ENCODE results near the gene SH3BGRL2.

SH3BGRL2 gene

GRCh38 chr6:79630883-79631692 is at the start of gene SH3BGRL2:
Gene SH3BGRL2, plus strand, starts transcription at chr6:79631329. Its CDS starts 133 bp downstream, at chr6:79631462.
- DNase-seq: peak; percentile 53

- no peak for DNase-seq
These were observed 46.8 kb upstream of the SH3BGRL2 start for GRCh38 chr6:79584332-79584731.

- no peak for DNase-seq
These were observed 44.6 kb upstream of the SH3BGRL2 start for GRCh38 chr6:79586548-79586947.

- DNase-seq: no peak
These were observed 41.4 kb upstream of the SH3BGRL2 start for GRCh38 chr6:79589701-79590100.

GRCh38 chr6:79597155-79597554 is 34.0 kb upstream of the SH3BGRL2 start:
- DNase-seq: no peak

- no peak for DNase-seq
These were observed 33.1 kb upstream of the SH3BGRL2 start for GRCh38 chr6:79598012-79598411.

- no peak for DNase-seq
These were observed 31.3 kb upstream of the SH3BGRL2 start for GRCh38 chr6:79599725-79600259.

GRCh38 chr6:79600313-79600712 is 30.8 kb upstream of the SH3BGRL2 start:
- no peak for DNase-seq

GRCh38 chr6:79600812-79601609 is 30.1 kb upstream of the SH3BGRL2 start:
- no peak for DNase-seq

- DNase-seq: no peak
These were observed 28.3 kb upstream of the SH3BGRL2 start for GRCh38 chr6:79602859-79603258.

- DNase-seq: no peak
These were observed 26.5 kb upstream of the SH3BGRL2 start for GRCh38 chr6:79604583-79605037.

- no peak for DNase-seq
These were observed 26.1 kb upstream of the SH3BGRL2 start for GRCh38 chr6:79605061-79605460.

- no peak for DNase-seq
These were observed 25.0 kb upstream of the SH3BGRL2 start for GRCh38 chr6:79605968-79606764.

- DNase-seq: no peak
These were observed 24.1 kb upstream of the SH3BGRL2 start for GRCh38 chr6:79607000-79607399.

- no peak for DNase-seq
These were observed 22.6 kb upstream of the SH3BGRL2 start for GRCh38 chr6:79608334-79609224.

GRCh38 chr6:79609225-79609595 is 21.9 kb upstream of the SH3BGRL2 start:
- DNase-seq: no peak

GRCh38 chr6:79610306-79611009 is 20.7 kb upstream of the SH3BGRL2 start:
- no peak for DNase-seq

- no peak for DNase-seq
These were observed 18.7 kb upstream of the SH3BGRL2 start for GRCh38 chr6:79612457-79612856.

- DNase-seq: no peak
These were observed 18.2 kb upstream of the SH3BGRL2 start for GRCh38 chr6:79612918-79613317.

GRCh38 chr6:79613912-79614311 is 17.2 kb upstream of the SH3BGRL2 start:
- no peak for DNase-seq
